ENCODE results near the gene PANX2.

- TF ChIP-seq CTCF (IDR thresholded peaks at IDR 0.05; ENCODE audit: poor library complexity) (no peak), EZH2phosphoT487 (IDR thresholded peaks at IDR 0.05; ENCODE audit: low read depth, severe bottlenecking, unreplicated experiment) (no peak)
These were observed 37.0 kb downstream of the PANX2 start for GRCh38 chr22:50207383-50208140.
